Stomach (tissue), 9 donors: Measurements from ENCODE around the gene CXCR6. TPM values are rescaled to one million over a fixed set of nuclear protein-coding genes. Genes with fewer than 3 reads are reported as not detected.

ENCODE experiments used
- DNase-seq, 2 donors: peaks; one replicate each; pipeline versions ENCODE4 v3.0.0 to v3.0.0-alpha.2; 2013 to 2019
- H3K27ac ChIP-seq, 5 donors: fragments of 200-600 bp in 4 of 5; sonication (generic) in 4 of 5; one replicate each; pipeline ENCODE4 v1.5.1; 2013 to 2019; ENCODE audit warnings: mild to moderate bottlenecking in 1 of 5, moderate library complexity in 1 of 5
- H3K27me3 ChIP-seq, 3 donors: fragments of 200-600 bp; sonication (generic); one replicate each; pipeline ENCODE4 v1.5.1; 2017 to 2019; ENCODE audit warnings: mixed run types in 1 of 3
- H3K36me3 ChIP-seq, 4 donors: fragments of 200-600 bp; sonication (generic); 1 replicate in 3 of 4; 2 replicates in 1 of 4; pipeline ENCODE4 v1.5.1; 2016 to 2019
- H3K4me1 ChIP-seq, 4 donors: fragments of 200-600 bp; sonication (generic); one replicate each; pipeline ENCODE4 v1.5.1; 2016 to 2019
- H3K4me3 ChIP-seq, 4 donors: fragments of 200-600 bp; sonication (generic) in 3 of 4; one replicate each; pipeline ENCODE4 v1.5.1; 2016 to 2019; ENCODE audit warnings: mild to moderate bottlenecking in 1 of 4
- H3K9me3 ChIP-seq, 4 donors: fragments of 200-600 bp; sonication (generic); one replicate each; pipeline ENCODE4 v1.5.1; 2016 to 2019
- EP300 ChIP-seq: sonication (generic); formaldehyde crosslinking; IDR thresholded peaks from one replicate; pipeline ENCODE4 v1.6.1; 2017; ENCODE audit warnings: antibody characterized with exemption
- POLR2A ChIP-seq, 4 donors: fragments of 450-650 bp; IDR thresholded peaks; one replicate each; pipeline ENCODE4 v1.6.1; 2016; ENCODE audit warnings: antibody characterized with exemption in 4 of 4, control low read depth in 2 of 4, mild to moderate bottlenecking in 1 of 4, moderate library complexity in 1 of 4
- POLR2AphosphoS5 ChIP-seq, 3 donors: sonication (generic); formaldehyde crosslinking; IDR thresholded peaks; one replicate each; pipeline ENCODE4 v1.6.1; 2016; ENCODE audit warnings: antibody characterized with exemption in 3 of 3
- WGBS, 5 donors: extraction: QIAGEN DNeasy Blood & Tissue Kit in 3 of 5; methylation state at CpG; one replicate each; pipeline versions ENCODE4 v1.1.5 to v1.1.7; 2013 to 2018; 5-methylcytosine and 5-hydroxymethylcytosine counted together
- intact Hi-C: fragments of 100-400 bp; cut with DNase I; formaldehyde crosslinking; loops from one replicate; pipeline ENCODE4 v1.15.1; 2023; ENCODE audit warnings: low total_unique reads
- polyA plus RNA-seq, 3 donors: library from polyadenylated mRNA; stranded (reverse); fragments of 200-250 nt; gene quantifications; one replicate each; pipeline ENCODE4 v1.2.3, GENCODE V29; 2013
- total RNA-seq, 5 donors: library from RNA; depleted of rRNA; stranded (reverse); fragments of >200 nt; gene quantifications; one replicate each; pipeline versions ENCODE4 v1.1.0 to v1.2.3, GENCODE V29; 2014 to 2016
- TF ChIP-seq, protein P1 (sequence below), 7 experiments: fragments of 450-650 bp in 4 of 7; fragments of 200-600 bp in 3 of 7; sonication (generic) in 3 of 7; IDR thresholded peaks; one replicate each; pipeline ENCODE4 v1.5.1; 2016 to 2019; ENCODE audit warnings: antibody characterized with exemption in 7 of 7, control low read depth in 2 of 7, mild to moderate bottlenecking in 1 of 7
- donor health status: healthy with polysubstance abuse.
- donor health status: Bipolar disorder and iron deficiency.
- donor health status: healthy.

CXCR6 gene
- total and polyA plus RNA-seq, 8 donors, result 0.31 to 14.8 (median 1.1) TPM; not detected in 3

GRCh38 chr3:45939341-45939771 is 3.9 kb upstream of the CXCR6 start:
- no peak for DNase-seq

GRCh38 chr3:45940004-45940780 is 3.1 kb upstream of the CXCR6 start:
- peaks cover 20 to 33% (median 24%) of the 10 kb centered on the region in 4 donors for H3K4me1 ChIP-seq
- H3K9me3 ChIP-seq, result no peaks in the 10 kb centered on the region
- TF ChIP-seq POLR2A (IDR thresholded peaks at IDR 0.05), result no peak
- TF ChIP-seq EP300, result no peak
- TF ChIP-seq, protein P1, sequence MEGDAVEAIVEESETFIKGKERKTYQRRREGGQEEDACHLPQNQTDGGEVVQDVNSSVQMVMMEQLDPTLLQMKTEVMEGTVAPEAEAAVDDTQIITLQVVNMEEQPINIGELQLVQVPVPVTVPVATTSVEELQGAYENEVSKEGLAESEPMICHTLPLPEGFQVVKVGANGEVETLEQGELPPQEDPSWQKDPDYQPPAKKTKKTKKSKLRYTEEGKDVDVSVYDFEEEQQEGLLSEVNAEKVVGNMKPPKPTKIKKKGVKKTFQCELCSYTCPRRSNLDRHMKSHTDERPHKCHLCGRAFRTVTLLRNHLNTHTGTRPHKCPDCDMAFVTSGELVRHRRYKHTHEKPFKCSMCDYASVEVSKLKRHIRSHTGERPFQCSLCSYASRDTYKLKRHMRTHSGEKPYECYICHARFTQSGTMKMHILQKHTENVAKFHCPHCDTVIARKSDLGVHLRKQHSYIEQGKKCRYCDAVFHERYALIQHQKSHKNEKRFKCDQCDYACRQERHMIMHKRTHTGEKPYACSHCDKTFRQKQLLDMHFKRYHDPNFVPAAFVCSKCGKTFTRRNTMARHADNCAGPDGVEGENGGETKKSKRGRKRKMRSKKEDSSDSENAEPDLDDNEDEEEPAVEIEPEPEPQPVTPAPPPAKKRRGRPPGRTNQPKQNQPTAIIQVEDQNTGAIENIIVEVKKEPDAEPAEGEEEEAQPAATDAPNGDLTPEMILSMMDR (IDR thresholded peaks at IDR 0.05), result no peak
- TF ChIP-seq POLR2AphosphoS5 (IDR thresholded peaks at IDR 0.05), result no peak
- peaks cover 0 to 64% (median 44%) of the 10 kb centered on the region in 4 donors for H3K36me3 ChIP-seq
- H3K4me3 ChIP-seq, result no peak overlapping the region
- whole genome bisulfite sequencing, 5 donors, result 62 to 72% (median 68%) methylated on average over 7 of the region's 7 CpGs
- peak overlapping the region in 1 of 5 donors; percentile 14 for H3K27ac ChIP-seq
- no peaks in the 10 kb centered on the region for H3K27me3 ChIP-seq
- no peak for DNase-seq
- intact Hi-C loops, result loop anchor here (10.0 kb wide), 1 partner anchor 435 kb away; the partner anchor contains the start of gene CCR5

More at GRCh38 chr3:45939341-45939771, 3.9 kb upstream of the CXCR6 start:
- no peak overlapping the region for H3K4me3 ChIP-seq
- H3K9me3 ChIP-seq, result no peaks in the 10 kb centered on the region
- peaks cover 20 to 33% (median 24%) of the 10 kb centered on the region in 4 donors for H3K4me1 ChIP-seq
- intact Hi-C loops, result loop anchor here (2.0 kb wide), 1 partner anchor 139 kb away; no protein-coding TSS in a partner anchor
- WGBS, 5 donors, result 32 to 53% (median 49%) methylated on average over 5 of the region's 5 CpGs
- H3K27ac ChIP-seq, result peak overlapping the region in 1 of 5 donors; percentile 14
- no peaks in the 10 kb centered on the region for H3K27me3 ChIP-seq
- H3K36me3 ChIP-seq, result peaks cover 0 to 66% (median 46%) of the 10 kb centered on the region in 4 donors
- TF ChIP-seq POLR2AphosphoS5 (IDR thresholded peaks at IDR 0.05), result no peak
- no peak for TF ChIP-seq POLR2A (IDR thresholded peaks at IDR 0.05)
- TF ChIP-seq EP300, result no peak
- TF ChIP-seq, protein P1 (IDR thresholded peaks at IDR 0.05), result no peak

DNA sequence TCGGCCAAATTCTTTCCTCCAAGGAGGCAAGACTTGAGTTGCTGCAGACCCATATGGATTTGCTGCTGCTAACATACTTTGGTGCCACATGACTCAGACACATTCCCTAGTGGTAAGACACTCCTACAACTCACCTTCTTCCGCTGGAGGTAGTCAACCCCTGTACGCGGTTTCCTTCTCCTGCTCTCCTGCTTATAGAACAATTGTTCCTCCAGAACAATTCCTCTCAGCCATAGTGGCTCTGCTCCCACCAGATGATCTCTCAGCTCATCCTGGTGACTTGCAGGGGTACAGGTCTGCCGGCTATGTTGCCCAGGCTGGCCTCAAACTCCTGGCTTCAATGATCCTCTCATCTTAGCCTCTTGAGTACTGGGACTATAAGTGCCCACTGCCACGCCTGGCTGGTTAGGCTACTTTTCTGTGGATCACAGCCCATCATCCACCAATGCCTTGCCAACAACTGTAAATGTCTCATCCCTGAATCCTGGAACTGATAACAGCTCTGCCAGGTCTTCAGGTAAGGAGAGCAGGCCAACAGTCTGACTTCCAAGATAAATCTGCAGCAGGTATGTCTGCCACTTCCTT is 2.4 kb upstream of the CXCR6 start:
- Histone ChIP-seq H3K27me3 (no peaks in the 10 kb centered on the region), H3K4me3 (no peak overlapping the region), H3K4me1 (peaks cover 20 to 33% (median 24%) of the 10 kb centered on the region in 4 donors), H3K9me3 (no peaks in the 10 kb centered on the region), H3K27ac (no peak overlapping the region), H3K36me3 (peaks cover 6 to 64% (median 44%) of the 10 kb centered on the region in 4 donors)
- intact Hi-C loops, result loop anchor here (10.0 kb wide), 1 partner anchor 434 kb away; the partner anchor contains the start of gene CCR5
- no peak for DNase-seq
- 81 to 94% (median 91%) methylated on average over 6 of the region's 6 CpGs for WGBS, 5 donors
- no peak for TF ChIP-seq POLR2A (IDR thresholded peaks at IDR 0.05)
- no peak for TF ChIP-seq EP300
- TF ChIP-seq, protein P1 (IDR thresholded peaks at IDR 0.05), result no peak
- TF ChIP-seq POLR2AphosphoS5 (IDR thresholded peaks at IDR 0.05), result no peak

DNA sequence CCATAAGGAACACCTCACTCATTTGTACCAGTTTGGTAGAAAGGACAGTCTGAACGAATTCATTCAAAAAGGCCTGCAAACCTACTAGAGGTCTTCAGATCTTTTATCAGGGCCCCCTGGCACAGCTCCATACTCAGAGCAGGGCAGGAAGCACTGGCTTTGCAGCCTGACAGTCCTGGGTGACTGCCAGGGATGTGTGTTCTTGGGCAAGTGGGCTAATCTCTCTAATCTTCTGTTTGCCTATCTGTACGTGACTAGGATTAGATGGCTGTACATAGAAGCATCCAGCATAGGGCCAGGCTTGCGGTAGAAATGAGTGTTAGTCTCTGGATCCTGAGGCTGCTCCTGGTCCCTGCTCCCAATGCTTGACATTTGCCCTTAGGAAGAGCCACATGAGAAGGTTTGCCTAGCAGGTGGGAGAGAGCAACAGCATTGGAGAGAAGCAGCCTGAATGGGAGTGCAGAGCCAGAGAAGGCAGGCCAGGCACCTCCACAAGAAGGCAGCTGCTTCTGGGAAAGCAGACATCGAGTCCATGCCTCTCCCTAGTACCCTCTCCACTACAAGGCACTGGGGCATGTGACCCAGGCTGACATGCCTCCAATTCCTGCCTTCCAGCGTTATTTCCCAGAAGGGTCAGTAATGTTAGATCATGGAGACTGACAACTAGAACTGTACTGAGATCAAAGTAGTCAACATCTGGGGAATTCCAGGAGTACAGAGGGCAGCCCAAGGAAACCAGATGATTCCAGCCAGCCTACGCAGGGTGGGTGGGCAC is 1.0 kb upstream of the CXCR6 start:
- peaks cover 14 to 64% (median 44%) of the 10 kb centered on the region in 4 donors for H3K36me3 ChIP-seq
- no peaks in the 10 kb centered on the region for H3K9me3 ChIP-seq
- H3K4me3 ChIP-seq, result no peak overlapping the region
- H3K27me3 ChIP-seq, result no peaks in the 10 kb centered on the region
- 23 to 55% (median 43%) methylated on average over 5 to 6 of the region's 6 CpGs for WGBS, 5 donors
- H3K27ac ChIP-seq, result peak overlapping the region in 3 of 5 donors; percentile 22 to 50 (median 25)
- DNase-seq, result peak; percentile 19 to 35
- TF ChIP-seq, protein P1 (IDR thresholded peaks at IDR 0.05), result no peak
- TF ChIP-seq EP300 (no peak), POLR2A (IDR thresholded peaks at IDR 0.05) (no peak), POLR2AphosphoS5 (IDR thresholded peaks at IDR 0.05) (no peak)
- intact Hi-C loops, result loop anchor here (10.0 kb wide), 1 partner anchor 433 kb away; the partner anchor contains the start of gene CCR5
- peaks cover 20 to 33% (median 24%) of the 10 kb centered on the region in 4 donors for H3K4me1 ChIP-seq
